HG03342 (cell line): Measurements from ENCODE around the gene DIP2C.
"Not testable (repeated sequence)": the region's sequence is repeated elsewhere in the genome, so short reads cannot be mapped to it uniquely, and the experiment has no call there.

Experiments
- ATAC-seq: cut with Tn5 transposase; IDR thresholded peaks from one replicate; pipeline ENCODE4 v1.9.1; 2021; ENCODE audit warnings: mild to moderate bottlenecking, moderate library complexity; ENCODE audit not compliant: unreplicated experiment

DIP2C gene

DNA sequence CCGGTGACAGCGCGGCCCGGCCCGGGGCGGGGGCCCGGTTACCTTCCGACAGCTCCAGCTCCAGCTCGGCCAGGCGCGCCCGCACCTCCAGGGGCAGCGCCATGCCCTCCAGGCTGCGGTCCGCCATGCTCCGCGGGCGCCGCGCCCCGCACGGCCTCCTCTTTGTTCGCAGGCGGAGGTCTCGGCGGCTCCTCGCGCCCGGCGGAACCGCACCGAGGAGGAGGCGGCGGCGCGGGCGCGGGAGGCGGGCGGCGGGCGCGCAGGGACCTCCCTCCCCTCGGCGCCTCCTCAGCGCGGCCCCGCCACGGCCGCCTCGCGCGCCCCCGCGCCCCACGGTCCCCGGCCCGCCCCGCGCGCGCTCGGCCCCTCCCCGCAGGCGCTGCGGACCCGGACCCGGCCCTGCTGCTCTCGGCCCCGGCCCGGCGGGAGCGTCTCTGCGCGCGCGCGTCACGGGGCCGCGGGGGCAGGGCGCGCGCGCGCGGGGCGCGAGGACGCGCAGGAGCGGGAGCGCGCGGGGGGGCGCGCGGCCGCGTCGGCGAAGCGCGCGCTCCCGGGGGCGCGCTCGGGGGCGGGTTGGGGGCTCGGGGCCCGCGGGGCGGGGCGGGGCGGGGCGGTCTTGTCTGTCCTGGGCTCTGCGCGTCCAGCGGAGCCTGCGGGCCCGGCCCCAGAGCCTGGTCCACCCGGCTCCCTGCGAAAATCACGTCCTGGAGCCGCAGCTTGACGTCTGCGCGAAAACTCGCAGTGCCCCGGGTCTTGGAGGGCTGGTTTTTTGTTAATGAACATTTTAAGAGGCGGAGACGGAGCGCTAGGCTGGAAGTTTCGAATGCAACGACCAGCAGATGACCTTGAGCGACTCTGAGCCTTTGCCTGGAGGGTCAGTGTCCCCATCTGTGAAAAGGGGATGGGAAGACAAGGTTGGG lies at the start of gene DIP2C:
TSS of gene DIP2C (minus strand) at position 217 of the 920 bp plus-strand sequence. CDS start at position 127, 90 bp downstream.
- no peak for ATAC-seq

- ATAC-seq, result no peak
These were observed 45.0 kb upstream of the DIP2C start for GRCh38 chr10:734481-734880.

DNA sequence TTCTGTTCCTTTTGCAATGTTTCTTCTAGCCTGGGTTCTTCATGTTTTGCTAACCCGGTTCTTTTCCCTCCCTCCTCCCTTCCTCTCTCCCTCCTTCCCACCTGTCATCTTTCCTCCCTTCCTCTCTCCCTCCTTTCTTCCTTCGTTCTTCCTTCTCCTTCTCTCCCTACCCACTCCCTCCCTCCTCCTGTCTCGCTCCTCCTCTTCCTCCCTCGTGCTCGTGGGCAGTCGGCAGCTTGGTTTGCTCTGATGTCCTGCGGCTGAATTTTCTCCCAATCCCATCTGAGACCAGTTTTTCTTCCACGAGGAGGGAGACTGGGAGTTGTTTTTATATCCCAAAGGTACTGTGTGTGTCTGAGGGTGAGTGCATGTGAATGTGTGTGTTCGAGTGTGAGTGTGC lies 43.6 kb upstream of the DIP2C start:
- no peak for ATAC-seq

- ATAC-seq, result no peak
These were observed 39.7 kb upstream of the DIP2C start for GRCh38 chr10:729213-729612.

- ATAC-seq, result no peak
These were observed 39.1 kb upstream of the DIP2C start for GRCh38 chr10:728603-729002.

- no peak for ATAC-seq
These were observed 37.8 kb upstream of the DIP2C start for GRCh38 chr10:727162-727790.

- ATAC-seq, result no peak
These were observed 36.3 kb upstream of the DIP2C start for GRCh38 chr10:725786-726185.

- no peak for ATAC-seq
These were observed 35.8 kb upstream of the DIP2C start for GRCh38 chr10:725302-725701.

DNA sequence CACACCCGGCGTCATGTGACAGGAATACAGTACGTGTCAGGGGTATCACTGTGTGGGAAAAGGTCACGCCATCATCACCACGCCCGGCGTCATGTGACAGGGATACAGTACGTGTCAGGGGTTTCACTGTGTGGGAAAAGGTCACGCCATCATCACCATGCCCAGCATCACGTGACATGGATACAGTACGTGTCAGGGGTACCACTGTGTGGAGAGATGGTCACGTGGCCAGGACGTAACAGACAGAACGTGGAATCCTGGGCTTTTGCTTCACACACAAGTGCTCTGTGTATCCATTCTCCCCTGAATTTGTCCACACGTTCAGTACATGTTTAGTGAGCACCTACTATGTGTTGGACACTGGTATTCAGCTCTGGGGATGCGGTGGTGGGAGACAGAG lies 34.5 kb upstream of the DIP2C start:
- no peak for ATAC-seq

- ATAC-seq, result no peak
These were observed 33.0 kb upstream of the DIP2C start for GRCh38 chr10:722281-723060.

GRCh38 chr10:718143-718700 lies 28.8 kb upstream of the DIP2C start:
- no peak for ATAC-seq

- no peak for ATAC-seq
These were observed 28.0 kb upstream of the DIP2C start for GRCh38 chr10:717458-717857.

DNA sequence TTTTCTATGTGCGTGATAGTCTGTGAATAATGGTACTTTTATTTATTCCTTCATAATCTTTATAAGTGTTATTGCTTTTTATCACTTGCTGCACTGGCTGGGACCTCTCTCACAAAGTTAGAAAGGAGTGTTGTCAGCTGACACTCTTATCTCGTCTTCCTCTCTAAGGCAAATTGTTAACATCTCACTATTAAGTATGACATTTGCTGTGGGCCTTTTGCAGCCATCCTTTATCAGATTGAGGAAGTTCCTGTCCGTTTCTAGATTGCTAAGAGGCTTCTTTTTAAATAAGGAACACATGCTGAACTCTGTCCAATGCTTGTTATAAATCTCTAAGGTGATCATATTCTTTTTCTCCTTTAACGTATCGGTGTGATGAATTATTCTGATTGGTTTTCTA lies 27.4 kb upstream of the DIP2C start:
- no peak for ATAC-seq

DNA sequence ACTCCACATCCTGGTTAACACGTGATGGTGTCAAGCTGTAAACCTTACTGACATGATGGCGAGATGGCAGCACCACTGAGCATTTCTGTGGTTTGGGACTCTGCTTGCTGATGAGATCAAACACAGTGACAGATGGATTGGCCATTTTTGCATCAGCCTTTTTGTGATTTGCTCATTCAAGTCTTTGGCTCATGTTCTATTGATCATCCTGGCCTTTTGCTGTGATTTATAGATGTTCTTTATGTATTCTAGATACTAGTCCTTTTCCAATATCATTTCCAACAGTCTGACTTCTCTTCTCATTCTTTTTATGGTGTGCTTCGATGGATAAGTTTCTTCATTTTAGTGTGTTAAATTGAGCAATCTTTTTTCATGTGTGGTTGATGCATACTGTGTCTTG lies 24.7 kb upstream of the DIP2C start:
- no peak for ATAC-seq

DNA sequence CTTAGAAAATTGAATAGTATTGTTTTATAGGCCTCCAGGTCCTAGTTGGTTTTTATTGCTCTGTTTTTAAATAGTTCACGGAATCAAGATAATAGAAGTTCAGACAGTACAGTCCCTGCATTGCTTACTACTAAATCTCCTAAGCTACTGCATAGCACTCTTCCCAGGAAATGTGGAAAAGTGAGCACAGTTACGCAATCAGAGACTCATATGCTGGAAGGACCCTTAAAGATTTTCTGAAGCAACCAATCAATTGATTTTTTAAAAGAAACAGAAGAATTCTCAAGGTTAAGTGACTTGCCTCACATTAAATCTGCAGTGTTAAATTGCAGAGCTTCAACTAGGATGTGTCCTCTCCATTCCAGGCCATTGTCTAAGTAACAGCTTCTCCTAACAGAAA lies 23.1 kb upstream of the DIP2C start:
- ATAC-seq, result no peak

DNA sequence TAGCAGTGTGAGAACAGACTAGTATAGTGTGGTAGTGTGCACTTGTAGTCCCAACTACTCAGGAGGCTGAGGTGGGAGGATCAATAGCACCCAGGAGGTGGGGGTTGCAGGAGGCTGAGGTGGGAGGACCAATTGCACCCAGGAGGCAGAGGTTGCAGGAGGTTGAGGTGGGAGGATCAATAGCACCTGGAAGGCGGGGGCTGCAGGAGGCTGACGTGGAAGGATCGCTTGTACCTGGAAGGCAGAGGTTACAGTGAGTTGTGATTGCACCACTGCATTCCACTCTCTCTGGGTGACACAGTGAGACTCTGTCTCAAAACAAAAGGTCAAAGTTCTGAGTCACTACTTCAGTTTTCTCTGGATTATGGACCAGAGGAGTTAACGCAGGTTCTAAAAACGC lies 22.6 kb upstream of the DIP2C start:
- no peak for ATAC-seq

- no peak for ATAC-seq
These were observed 18.4 kb upstream of the DIP2C start for GRCh38 chr10:707861-708260.

GRCh38 chr10:707456-707855 lies 18.0 kb upstream of the DIP2C start:
- ATAC-seq, result no peak

GRCh38 chr10:703118-703517 lies 13.7 kb upstream of the DIP2C start:
- no peak for ATAC-seq

GRCh38 chr10:700183-700582 lies 10.7 kb upstream of the DIP2C start:
- ATAC-seq, result not testable (repeated sequence)
